ENCODE results near the gene DMD. TPM values are rescaled to one million over a fixed set of nuclear protein-coding genes. Genes with fewer than 3 reads are reported as not detected.

The DMD gene
- total and polyA plus RNA-seq, 2 of the 8 experiments (the other 6 are each of a cell fraction or from before 2014, with no cell fraction given) = 4.8 to 7.4 TPM

- POLR2A ChIA-PET (ENCODE audit: partially characterized antibody) = no interaction called here
- 100% methylated on average over 2 of the region's 2 CpGs; no CpG with 5 or more reads in 1 of the 2 experiments for WGBS, 2 experiments (ENCODE audit: extremely low coverage in 1 of 2, insufficient coverage in 1 of 2, insufficient read length in 1 of 2, insufficient replicate concordance in 2 of 2, low coverage in 1 of 2, low lambda C conversion rate in 2 of 2, missing lambda C conversion rate in 1 of 2)
- TF ChIP-seq KDM1A (IDR thresholded peaks at IDR 0.05; ENCODE audit: borderline replicate concordance, low read length) (no peak), CBX5 (IDR thresholded peaks at IDR 0.05; ENCODE audit: low read depth, low read length) (no peak)
These were observed 1770.8 kb downstream of the DMD start for GRCh38 chrX:31440546-31440945.

More at GRCh38 chrX:31440546-31440945, 1770.8 kb downstream of the DMD start:
- Histone ChIP-seq H3K27ac (ENCODE audit: low read depth, low read length) (no peak overlapping the region), H3K4me1 (replicated peaks in 1 of 4; ENCODE audit: control insufficient read depth in 3 of 4, insufficient read depth in 4 of 4, low read length in 3 of 4) (no peaks in the 10 kb centered on the region), H2AK5ac (ENCODE audit: low read depth, low read length) (no peak overlapping the region), H2BK120ac (replicated peaks; ENCODE audit: low read depth, low read length) (no peak overlapping the region), H3K14ac (ENCODE audit: insufficient read length) (no peak overlapping the region), H2BK15ac (ENCODE audit: low read length) (no peak overlapping the region), H2BK5ac (ENCODE audit: low read depth, low read length) (no peak overlapping the region), H3K23me2 (ENCODE audit: low read depth, low read length) (no peaks in the 10 kb centered on the region), H3K9me3 (ENCODE audit: insufficient read depth in 2 of 2, low read depth in 1 of 2, low read length in 1 of 2) (no peaks in the 10 kb centered on the region), H3K18ac (ENCODE audit: extremely low read depth, low read length) (no peak overlapping the region), H3K4ac (replicated peaks; ENCODE audit: insufficient read length, low read depth, low read length) (no peak overlapping the region), H4K20me1 (replicated peaks in 1 of 2; ENCODE audit: control insufficient read depth in 1 of 2, insufficient read depth in 2 of 2, low read length in 2 of 2) (no peaks in the 10 kb centered on the region), H4K8ac (ENCODE audit: extremely low read depth, insufficient read depth, low read length) (no peak overlapping the region), H3K9ac (replicated peaks in 1 of 4; ENCODE audit: extremely low read depth in 1 of 4, low read depth in 3 of 4, low read length in 3 of 4) (no peak overlapping the region), H3K79me1 (ENCODE audit: low read depth, low read length) (no peaks in the 10 kb centered on the region), H3K23ac (ENCODE audit: insufficient read length) (no peak overlapping the region), H4K5ac (ENCODE audit: insufficient read length, low read depth, low read length) (no peak overlapping the region), H2BK12ac (ENCODE audit: low read depth, low read length) (no peak overlapping the region), H3K56ac (replicated peaks; ENCODE audit: insufficient read length, low read depth, low read length) (no peak overlapping the region), H3K27me3 (replicated peaks in 1 of 4; ENCODE audit: control insufficient read depth in 3 of 4, extremely low read depth in 1 of 4, insufficient read depth in 3 of 4, low read length in 3 of 4) (no peaks in the 10 kb centered on the region), H2BK20ac (ENCODE audit: low read length) (no peak overlapping the region), H3K4me3 (ENCODE audit: extremely low read depth in 1 of 4, insufficient read depth in 2 of 4, low read depth in 3 of 4, low read length in 4 of 4) (no peak overlapping the region), H3K79me2 (ENCODE audit: control insufficient read depth in 1 of 2, insufficient read depth in 2 of 2, low read length in 2 of 2) (no peaks in the 10 kb centered on the region), H4K91ac (replicated peaks; ENCODE audit: insufficient read length, low read length) (no peak overlapping the region), H2AFZ (ENCODE audit: low read length) (no peak overlapping the region), H3K4me2 (ENCODE audit: insufficient read depth in 1 of 2, low read depth in 2 of 2, low read length in 2 of 2) (no peak overlapping the region), H3K36me3 (ENCODE audit: control insufficient read depth in 2 of 4, insufficient read depth in 4 of 4, low read length in 3 of 4) (no peaks in the 10 kb centered on the region)
- no peak for FAIRE-seq
- CTCF ChIA-PET (ENCODE audit: partially characterized antibody) = no interaction called here
- no peak for DNase-seq (ENCODE audit: low read depth in 1 of 2, low spot score in 2 of 2)

All from H1 (cell line).